GM20000 (cell line): Measurements from ENCODE around the gene HAGH.

ENCODE experiments used
- DNase-seq: peaks from one replicate; pipeline ENCODE4 v3.0.0; 2012; ENCODE audit warnings: low spot score
- CTCF ChIP-seq: IDR thresholded peaks from 2 replicates; pipeline ENCODE4 v1.5.1; 2012; ENCODE audit warnings: mild to moderate bottlenecking, control low read depth; ENCODE audit errors: extremely low read depth, missing control alignments

HAGH gene

GRCh38 chr16:1850981-1851380, 24.4 kb upstream of the HAGH start:
- no peak for TF ChIP-seq CTCF
- DNase-seq: no peak

GRCh38 chr16:1846416-1846815, 19.8 kb upstream of the HAGH start:
- no peak for DNase-seq
- TF ChIP-seq CTCF: no peak

- TF ChIP-seq CTCF: no peak
Observed at GRCh38 chr16:1845985-1846384, 19.4 kb upstream of the HAGH start.

GRCh38 chr16:1839554-1839953, 12.9 kb upstream of the HAGH start:
- no peak for DNase-seq
- no peak for TF ChIP-seq CTCF

More at GRCh38 chr16:1845985-1846384, 19.4 kb upstream of the HAGH start:
- no peak for DNase-seq

- TF ChIP-seq CTCF: no peak
Observed at GRCh38 chr16:1834096-1834495, 7.5 kb upstream of the HAGH start.

GRCh38 chr16:1832838-1833454, 6.3 kb upstream of the HAGH start:
- no peak for TF ChIP-seq CTCF

More at GRCh38 chr16:1834096-1834495, 7.5 kb upstream of the HAGH start:
- no peak for DNase-seq

GRCh38 chr16:1831186-1832075, 4.8 kb upstream of the HAGH start:
- no peak for DNase-seq
- TF ChIP-seq CTCF: no peak

More at GRCh38 chr16:1832838-1833454, 6.3 kb upstream of the HAGH start:
- no peak for DNase-seq
